GM23338 (cell line): ENCODE measurements around the gene TAF8. TPM values are rescaled to one million over a fixed set of nuclear protein-coding genes. Genes with fewer than 3 reads are reported as not detected.

ENCODE experiments used
- ATAC-seq: fragments of 200-7000 bp; cut with Tn5 transposase; 3 replicates; pipeline ENCODE4 v1.9.1; 2020
- DNase-seq: peaks from one replicate; pipeline ENCODE4 v3.0.0-alpha.2; 2015; ENCODE audit warnings: low spot score
- H2AFZ ChIP-seq: fragments of 200-600 bp; sonication (generic); 2 replicates; pipeline ENCODE4 v1.8.0; 2016; ENCODE audit warnings: antibody characterized with exemption, mild to moderate bottlenecking, moderate library complexity
- H3F3A ChIP-seq: fragments of 200-600 bp; sonication (generic); replicated peaks from 2 replicates; pipeline ENCODE4 v1.8.0; 2017; ENCODE audit warnings: antibody characterized with exemption, mixed run types, low read depth
- H3K27ac ChIP-seq: fragments of 200-600 bp; sonication (generic); 2 replicates; pipeline ENCODE4 v1.6.1; 2016; ENCODE audit warnings: low read depth
- H3K27me3 ChIP-seq: fragments of 200-600 bp; sonication (generic); 2 replicates; pipeline ENCODE4 v1.8.0; 2016; ENCODE audit warnings: mild to moderate bottlenecking, mixed run types, moderate library complexity; ENCODE audit not compliant: insufficient read depth
- H3K36me3 ChIP-seq: fragments of 200-600 bp; sonication (generic); 2 replicates; pipeline ENCODE4 v1.8.0; 2016; ENCODE audit warnings: mild to moderate bottlenecking; ENCODE audit not compliant: insufficient read depth
- H3K4me1 ChIP-seq: fragments of 200-600 bp; sonication (generic); 2 replicates; pipeline ENCODE4 v1.8.0; 2016; ENCODE audit warnings: mild to moderate bottlenecking, moderate library complexity; ENCODE audit not compliant: insufficient read depth
- H3K4me2 ChIP-seq: fragments of 200-600 bp; sonication (generic); 2 replicates; pipeline ENCODE4 v1.7.1; 2017; ENCODE audit warnings: mixed run types
- H3K4me3 ChIP-seq: fragments of 200-600 bp; sonication (generic); 2 replicates; pipeline ENCODE4 v1.6.1; 2016; ENCODE audit warnings: mixed run types
- H3K79me2 ChIP-seq: fragments of 200-600 bp; sonication (generic); replicated peaks from 2 replicates; pipeline ENCODE4 v1.8.0; 2017; ENCODE audit warnings: mild to moderate bottlenecking; ENCODE audit not compliant: insufficient read depth
- H3K9me2 ChIP-seq: fragments of 200-600 bp; sonication (generic); 2 replicates; pipeline ENCODE4 v1.8.0; 2017; ENCODE audit not compliant: insufficient read depth
- H4K20me1 ChIP-seq: fragments of 200-600 bp; sonication (generic); replicated peaks from 2 replicates; pipeline ENCODE4 v1.8.0; 2017; ENCODE audit warnings: mild to moderate bottlenecking; ENCODE audit not compliant: insufficient read depth
- H3K27ac Mint-ChIP-seq: 2 replicates; pipeline ENCODE4 v1.8.0; 2020; ENCODE audit warnings: inconsistent platforms, mild to moderate bottlenecking, moderate library complexity, mixed read lengths
- H3K27me3 Mint-ChIP-seq: 3 replicates; pipeline ENCODE4 v1.8.0; 2022; ENCODE audit warnings: low read depth, mild to moderate bottlenecking, moderate library complexity, mixed read lengths, inconsistent platforms; ENCODE audit not compliant: insufficient read depth, poor library complexity
- H3K36me3 Mint-ChIP-seq: 3 replicates; pipeline ENCODE4 v1.8.0; 2021; ENCODE audit warnings: low read depth, mild to moderate bottlenecking, inconsistent platforms, moderate library complexity, mixed read lengths
- H3K4me1 Mint-ChIP-seq: 3 replicates; pipeline ENCODE4 v1.8.0; 2020; ENCODE audit warnings: mild to moderate bottlenecking, inconsistent platforms, mixed read lengths
- H3K4me3 Mint-ChIP-seq: 3 replicates; pipeline ENCODE4 v1.8.0; 2021; ENCODE audit warnings: moderate library complexity, mild to moderate bottlenecking, inconsistent platforms, mixed read lengths
- H3K9me3 Mint-ChIP-seq: 3 replicates; pipeline ENCODE4 v1.8.0; 2020; ENCODE audit warnings: moderate library complexity, mild to moderate bottlenecking, inconsistent platforms, mixed read lengths
- CREB1 ChIP-seq: fragments of 250-450 bp; sonication (Bioruptor Pico); IDR thresholded peaks from 2 replicates; pipeline ENCODE4 v1.5.0; 2020; ENCODE audit warnings: low read depth, mild to moderate bottlenecking, moderate library complexity
- ETS1 ChIP-seq: IDR thresholded peaks from 2 replicates; pipeline ENCODE4 v1.6.1; 2016; ENCODE audit warnings: antibody characterized with exemption
- EZH2 ChIP-seq: fragments of 200-600 bp; sonication (generic); IDR thresholded peaks from one replicate; pipeline ENCODE4 v1.8.0; 2017; ENCODE audit warnings: antibody characterized with exemption, mild to moderate bottlenecking, low read depth; ENCODE audit not compliant: unreplicated experiment
- JUNB ChIP-seq: IDR thresholded peaks from one replicate; pipeline ENCODE4 v1.6.1; 2016; ENCODE audit warnings: antibody characterized with exemption; ENCODE audit not compliant: unreplicated experiment
- NANOG ChIP-seq: IDR thresholded peaks from 2 replicates; pipeline ENCODE4 v1.6.1; 2016; ENCODE audit warnings: antibody characterized with exemption, borderline replicate concordance
- STAT1 ChIP-seq: IDR thresholded peaks from one replicate; pipeline ENCODE4 v1.6.1; 2016; ENCODE audit warnings: antibody characterized with exemption; ENCODE audit not compliant: unreplicated experiment
- ZNF114 ChIP-seq: fragments of 250-450 bp; sonication (Bioruptor Pico); IDR thresholded peaks from 2 replicates; pipeline ENCODE4 v1.5.0; 2020; ENCODE audit warnings: mild to moderate bottlenecking, moderate library complexity
- ZNF331 ChIP-seq: fragments of 250-450 bp; sonication (Bioruptor Pico); IDR thresholded peaks from 2 replicates; pipeline ENCODE4 v1.5.0; 2020; ENCODE audit warnings: low read depth, mild to moderate bottlenecking, moderate library complexity
- polyA plus RNA-seq: library from polyadenylated mRNA; unstranded; fragments of >200 nt; fragmentation: Nextera tagmentation; extraction: Ambion mirVana; gene quantifications from 2 replicates; pipeline ENCODE4 v1.2.1, GENCODE V29; 2016
- total RNA-seq: library from RNA; depleted of rRNA; stranded (reverse); fragments of >200 nt; shearing (Covaris generic); gene quantifications from 2 replicates; pipeline ENCODE4 v1.2.3, GENCODE V29; 2014
- TF ChIP-seq, protein P1 (sequence below), 2 experiments: fragments of 200-600 bp in 1 of 2; sonication (generic) in 1 of 2; conservative IDR thresholded peaks; 2 replicates each; pipeline versions ENCODE4 v1.5.1 to v1.6.1; 2016 to 2017; ENCODE audit warnings: antibody characterized with exemption in 2 of 2, low read depth in 2 of 2, mild to moderate bottlenecking in 2 of 2, moderate library complexity in 1 of 2

TAF8 gene
- total and polyA plus RNA-seq, 2 experiments from 2014 or later: 18.7 to 30.6 TPM

DNA sequence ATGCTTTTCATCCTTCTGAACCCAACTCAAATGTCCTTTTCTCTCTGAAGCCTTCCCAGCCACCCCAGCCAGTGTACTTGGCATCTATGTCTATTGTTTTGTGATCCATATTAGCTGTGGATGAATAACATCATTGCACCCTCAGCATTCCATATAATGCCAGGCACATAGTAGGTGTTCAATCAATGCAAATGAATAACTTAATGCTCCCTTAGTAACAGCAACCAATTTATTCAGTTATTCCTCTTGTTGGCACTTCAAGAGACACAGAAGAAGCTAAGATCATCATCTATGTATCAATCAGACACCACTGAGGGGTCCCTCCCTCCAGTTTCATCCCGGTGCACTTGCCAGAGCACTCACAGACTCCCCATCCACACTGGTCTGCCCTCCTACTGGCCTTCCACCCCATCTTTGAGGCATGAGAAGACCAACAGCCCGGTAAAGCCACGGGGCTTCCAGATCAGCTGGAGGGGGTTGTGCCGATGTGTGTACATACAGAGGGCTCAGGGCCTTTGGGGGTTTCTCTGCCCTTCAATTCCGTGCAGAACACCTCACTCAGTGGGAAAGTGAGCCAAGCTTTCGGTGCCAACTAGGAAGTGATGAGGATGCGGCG, 2.4 kb upstream of the TAF8 start:
- H4K20me1 ChIP-seq: peaks cover 17% of the 10 kb centered on the region; the same call in 1 of the 2 replicates
- H3K79me2 ChIP-seq: peaks cover 15% of the 10 kb centered on the region
- H3K4me3 ChIP-seq: peak overlapping the region; percentile 60
- peaks cover 70% of the 10 kb centered on the region for H3K27me3 ChIP-seq
- Mint-ChIP-seq H3K4me3 (peak overlapping the region; percentile 96), H3K9me3 (no peaks in the 10 kb centered on the region), H3K36me3 (peaks cover 15% of the 10 kb centered on the region), H3K27ac (no peak overlapping the region), H3K4me1 (peaks cover 36% of the 10 kb centered on the region), H3K27me3 (peaks cover 75% of the 10 kb centered on the region)
- no peak overlapping the region for H3K27ac ChIP-seq
- H3K4me1 ChIP-seq: peaks cover 23% of the 10 kb centered on the region
- H3K4me2 ChIP-seq: peak overlapping the region; percentile 96
- DNase-seq (no peak), ATAC-seq (no peak)
- H3F3A ChIP-seq: peaks cover 28% of the 10 kb centered on the region; the same call in 1 of the 2 replicates
- TF ChIP-seq JUNB (no peak), ZNF331 (no peak), ETS1 (no peak), CREB1 (CRISPR knock-in tag) (no peak), ZNF114 (no peak), EZH2 (no peak), STAT1 (no peak), NANOG (no peak)
- TF ChIP-seq, protein P1, sequence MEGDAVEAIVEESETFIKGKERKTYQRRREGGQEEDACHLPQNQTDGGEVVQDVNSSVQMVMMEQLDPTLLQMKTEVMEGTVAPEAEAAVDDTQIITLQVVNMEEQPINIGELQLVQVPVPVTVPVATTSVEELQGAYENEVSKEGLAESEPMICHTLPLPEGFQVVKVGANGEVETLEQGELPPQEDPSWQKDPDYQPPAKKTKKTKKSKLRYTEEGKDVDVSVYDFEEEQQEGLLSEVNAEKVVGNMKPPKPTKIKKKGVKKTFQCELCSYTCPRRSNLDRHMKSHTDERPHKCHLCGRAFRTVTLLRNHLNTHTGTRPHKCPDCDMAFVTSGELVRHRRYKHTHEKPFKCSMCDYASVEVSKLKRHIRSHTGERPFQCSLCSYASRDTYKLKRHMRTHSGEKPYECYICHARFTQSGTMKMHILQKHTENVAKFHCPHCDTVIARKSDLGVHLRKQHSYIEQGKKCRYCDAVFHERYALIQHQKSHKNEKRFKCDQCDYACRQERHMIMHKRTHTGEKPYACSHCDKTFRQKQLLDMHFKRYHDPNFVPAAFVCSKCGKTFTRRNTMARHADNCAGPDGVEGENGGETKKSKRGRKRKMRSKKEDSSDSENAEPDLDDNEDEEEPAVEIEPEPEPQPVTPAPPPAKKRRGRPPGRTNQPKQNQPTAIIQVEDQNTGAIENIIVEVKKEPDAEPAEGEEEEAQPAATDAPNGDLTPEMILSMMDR (conservative IDR thresholded peaks at IDR 0.05; ENCODE audit: low read depth in 2 of 2): no peak
- H3K36me3 ChIP-seq: peaks cover 11% of the 10 kb centered on the region
- no peaks in the 10 kb centered on the region for H3K9me2 ChIP-seq
- H2AFZ ChIP-seq: peak overlapping the region; percentile 97

DNA sequence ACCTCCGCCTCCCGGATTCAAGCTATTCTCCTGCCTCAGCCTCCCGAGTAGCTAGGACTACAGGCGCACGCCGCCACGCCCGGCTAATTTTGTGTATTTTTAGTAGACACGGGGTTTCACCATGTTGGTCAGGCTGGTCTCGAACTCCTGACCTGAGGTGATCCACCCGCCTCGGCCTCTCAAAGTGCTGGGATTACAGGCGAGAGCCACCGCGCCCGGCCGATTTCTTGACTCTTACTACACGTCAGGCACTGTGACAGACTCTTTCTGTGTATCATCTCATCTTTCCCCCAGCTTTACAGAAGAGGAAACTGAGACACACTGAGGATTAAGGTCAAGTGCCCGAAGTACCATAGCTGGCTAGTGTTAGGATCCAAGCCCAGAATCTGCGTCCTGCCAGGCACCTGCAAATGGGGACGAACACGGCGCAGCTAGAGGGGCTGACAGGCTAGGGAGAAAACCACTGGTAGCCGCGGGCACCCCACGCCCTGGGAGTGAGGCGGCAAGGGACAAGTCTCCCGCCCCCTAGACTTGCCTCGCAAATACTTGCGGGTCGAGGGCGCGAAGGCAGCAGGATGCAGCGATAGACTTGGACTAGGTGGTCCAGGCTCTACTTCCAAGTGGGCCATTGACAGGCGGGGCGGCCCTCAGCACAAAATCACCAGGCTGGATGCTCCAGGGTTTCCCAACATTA, 1.1 kb upstream of the TAF8 start:
- peak; percentile 15 for DNase-seq
- peak overlapping the region; percentile 97 for H2AFZ ChIP-seq

More for the DNA sequence above, 1.1 kb upstream of the TAF8 start:
- TF ChIP-seq, protein P1 (conservative IDR thresholded peaks at IDR 0.05; ENCODE audit: low read depth in 2 of 2): no peak
- peak; percentile 44 for TF ChIP-seq EZH2
- Histone ChIP-seq H3K4me2 (peak overlapping the region; percentile 96), H3K79me2 (peaks cover 25% of the 10 kb centered on the region), H3K36me3 (peaks cover 18% of the 10 kb centered on the region), H3K4me1 (peaks cover 21% of the 10 kb centered on the region), H3K27ac (no peak overlapping the region), H3K4me3 (peak overlapping the region; percentile 60), H3K9me2 (no peaks in the 10 kb centered on the region), H3F3A (peaks cover 22% of the 10 kb centered on the region; the same call in 1 of the 2 replicates), H4K20me1 (peaks cover 21% of the 10 kb centered on the region; the same call in 1 of the 2 replicates), H3K27me3 (peaks cover 58% of the 10 kb centered on the region)
- Mint-ChIP-seq H3K4me1 (peaks cover 32% of the 10 kb centered on the region), H3K27ac (no peak overlapping the region), H3K36me3 (peaks cover 25% of the 10 kb centered on the region), H3K4me3 (peak overlapping the region; percentile 96), H3K27me3 (peaks cover 62% of the 10 kb centered on the region), H3K9me3 (no peaks in the 10 kb centered on the region)
- no peak for ATAC-seq
